Upper lobe of left lung (tissue), 6 donors: ENCODE data around the gene PTPRN2. TPM values are rescaled to one million over a fixed set of nuclear protein-coding genes. Genes with fewer than 3 reads are reported as not detected.

Experiments
- ATAC-seq, 2 donors: fragments of 200-7000 bp; cut with Tn5 transposase; one replicate each; pipeline ENCODE4 v1.9.1; 2022; ENCODE audit warnings: mild to moderate bottlenecking in 2 of 2, moderate library complexity in 2 of 2; ENCODE audit not compliant: low FRiP score in 2 of 2
- DNase-seq, 2 donors: peaks; one replicate each; pipeline ENCODE4 v3.0.0-alpha.2; 2019 to 2020
- H3K27ac ChIP-seq, 4 donors: fragments of 200-600 bp; sonication (generic); one replicate each; pipeline ENCODE4 v1.5.1; 2016 to 2019
- H3K27me3 ChIP-seq, 4 donors: fragments of 200-600 bp; sonication (generic); one replicate each; pipeline ENCODE4 v1.5.1; 2017 to 2019
- H3K36me3 ChIP-seq, 4 donors: fragments of 200-600 bp; sonication (generic); one replicate each; pipeline ENCODE4 v1.5.1; 2016 to 2019
- H3K4me1 ChIP-seq, 4 donors: fragments of 200-600 bp; sonication (generic); one replicate each; pipeline ENCODE4 v1.5.1; 2018 to 2019
- H3K4me3 ChIP-seq, 4 donors: fragments of 200-600 bp; sonication (generic); one replicate each; pipeline ENCODE4 v1.5.1; 2017 to 2019; ENCODE audit warnings: mild to moderate bottlenecking in 2 of 4, moderate library complexity in 1 of 4
- H3K9me3 ChIP-seq, 4 donors: fragments of 200-600 bp; sonication (generic); one replicate each; pipeline ENCODE4 v1.5.1; 2018 to 2019
- CTCF ChIP-seq, 6 experiments: fragments of 450-650 bp in 4 of 6; fragments of 200-600 bp in 2 of 6; sonication (generic) in 2 of 6; IDR thresholded peaks; one replicate each; pipeline ENCODE4 v1.5.1; 2016 to 2019; ENCODE audit warnings: antibody characterized with exemption in 6 of 6
- EP300 ChIP-seq, 4 donors: sonication (generic); formaldehyde crosslinking; IDR thresholded peaks; one replicate each; pipeline ENCODE4 v1.5.1; 2017; ENCODE audit warnings: antibody characterized with exemption in 4 of 4, control low read depth in 2 of 4
- POLR2A ChIP-seq, 4 donors: fragments of 450-650 bp; IDR thresholded peaks; one replicate each; pipeline ENCODE4 v1.5.1; 2016 to 2017; ENCODE audit warnings: antibody characterized with exemption in 4 of 4, mild to moderate bottlenecking in 2 of 4
- POLR2AphosphoS5 ChIP-seq, 2 donors: sonication (generic); formaldehyde crosslinking; IDR thresholded peaks; one replicate each; pipeline ENCODE4 v1.5.1; 2017; ENCODE audit warnings: antibody characterized with exemption in 2 of 2
- WGBS, 2 donors: methylation state at CpG; one replicate each; pipeline ENCODE4 v1.1.5; 2017 to 2018; 5-methylcytosine and 5-hydroxymethylcytosine counted together
- total RNA-seq, 6 donors: library from RNA; depleted of rRNA in 4 of 6; stranded (reverse); fragments of >200 nt in 4 of 6; gene quantifications; one replicate each; pipeline versions ENCODE4 v1.1.0 to v1.2.1, GENCODE V29; 2016 to 2021
- donor health status: DM: no; HTN: no; CAD: no; lungs with moderate emphysema.
- donor health status: DM: no; HTN: yes; CAD: no; lungs with severe emphysema.

The PTPRN2 gene
- total RNA-seq, 6 donors from 2014 or later, result 3.3 to 7.9 (median 5.2) TPM

GRCh38 chr7:157634401-157635147 lies 953.0 kb downstream of the PTPRN2 start:
- H3K27ac ChIP-seq, result no peak overlapping the region
- ATAC-seq (peak in 1 of 2 donors; percentile 35), DNase-seq (no peak)
- H3K4me1 ChIP-seq, result no peaks in the 10 kb centered on the region
- 91 to 92% methylated on average over 24 of the region's 24 CpGs for WGBS, 2 donors
- H3K36me3 ChIP-seq, result no peaks in the 10 kb centered on the region
- H3K9me3 ChIP-seq, result peaks cover 0 to 1% (median 0%) of the 10 kb centered on the region in 4 donors
- H3K27me3 ChIP-seq, result no peaks in the 10 kb centered on the region
- no peak overlapping the region for H3K4me3 ChIP-seq
- TF ChIP-seq POLR2AphosphoS5 (IDR thresholded peaks at IDR 0.05), result no peak
- TF ChIP-seq CTCF (IDR thresholded peaks at IDR 0.05), result no peak

DNA sequence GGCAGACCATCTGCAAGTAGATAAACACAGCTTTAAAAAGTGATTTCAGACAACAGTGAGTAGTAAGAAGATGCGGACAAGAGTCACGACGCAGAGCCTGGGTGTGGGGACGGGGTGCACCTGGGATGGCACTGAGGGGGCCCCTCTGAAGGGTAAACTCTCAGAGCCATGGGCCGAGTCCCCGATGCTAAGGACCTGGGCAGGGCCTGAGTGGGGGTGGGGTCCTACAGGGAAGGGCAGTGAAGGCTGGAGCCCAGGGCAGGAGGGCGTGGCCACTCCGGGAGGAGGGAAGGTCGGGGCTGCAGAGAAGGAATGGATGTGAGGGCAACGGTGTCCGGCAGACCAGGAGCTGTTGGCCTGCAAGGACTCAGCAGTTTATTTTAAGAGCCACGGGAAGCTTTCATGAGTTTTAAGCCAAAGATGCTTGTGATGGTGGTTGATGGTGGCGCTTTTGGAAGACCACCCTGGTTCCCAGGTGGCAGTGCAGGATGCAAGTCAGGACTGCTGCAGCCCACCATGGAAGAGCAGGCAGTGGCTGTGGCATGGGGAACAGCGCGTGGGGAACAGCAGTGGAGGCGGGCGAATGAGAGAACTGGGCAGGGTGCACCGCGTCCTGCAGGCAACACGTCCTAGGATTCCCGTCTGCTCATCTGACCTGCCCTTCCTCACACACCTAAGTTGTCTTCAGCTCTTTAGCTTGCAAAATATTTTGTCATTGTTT lies 954.0 kb downstream of the PTPRN2 start:
- H3K27ac ChIP-seq, result no peak overlapping the region
- 78 to 86% methylated on average over 17 to 21 of the region's 21 CpGs for WGBS, 2 donors
- no peaks in the 10 kb centered on the region for H3K27me3 ChIP-seq
- peak in 1 of 2 donors; percentile 49 for DNase-seq
- no peak for TF ChIP-seq CTCF (IDR thresholded peaks at IDR 0.05)
- TF ChIP-seq POLR2AphosphoS5 (IDR thresholded peaks at IDR 0.05), result no peak
- TF ChIP-seq EP300 (IDR thresholded peaks at IDR 0.05), result no peak
- TF ChIP-seq POLR2A (IDR thresholded peaks at IDR 0.05), result no peak
- H3K4me1 ChIP-seq, result no peaks in the 10 kb centered on the region
- no peak overlapping the region for H3K4me3 ChIP-seq
- H3K9me3 ChIP-seq, result no peaks in the 10 kb centered on the region
- no peaks in the 10 kb centered on the region for H3K36me3 ChIP-seq
- ATAC-seq, result peak in 1 of 2 donors; percentile 55

DNA sequence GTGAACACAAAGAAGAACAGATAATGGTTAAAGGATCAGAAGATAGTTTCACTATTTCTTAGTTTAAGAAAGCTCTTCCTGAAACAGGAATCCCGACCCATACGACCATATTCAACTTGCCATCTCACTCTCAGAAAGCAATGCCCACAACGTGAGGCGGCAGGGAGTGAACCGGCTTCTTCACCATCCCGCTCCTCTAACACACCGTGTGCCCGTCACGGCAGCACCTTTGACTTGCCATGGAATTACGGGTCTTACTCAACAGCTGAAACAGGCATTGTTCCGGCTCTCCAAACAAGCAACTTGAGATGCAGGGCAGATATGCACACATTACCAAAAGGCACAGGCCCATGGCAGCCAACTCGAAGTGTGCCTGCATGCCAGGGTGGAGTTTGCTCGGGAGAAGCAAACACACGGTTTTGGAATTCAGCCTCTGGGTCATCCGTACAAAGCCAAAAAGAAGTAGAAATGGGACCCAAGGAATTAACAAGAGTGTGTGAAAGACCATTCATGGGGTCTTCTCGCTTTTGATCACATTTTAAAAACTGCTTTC lies 957.2 kb downstream of the PTPRN2 start:
- Histone ChIP-seq H3K27me3 (no peaks in the 10 kb centered on the region), H3K27ac (no peak overlapping the region), H3K4me1 (no peaks in the 10 kb centered on the region), H3K9me3 (no peaks in the 10 kb centered on the region), H3K4me3 (no peak overlapping the region), H3K36me3 (no peaks in the 10 kb centered on the region)
- WGBS, 2 donors, result 77 to 78% methylated on average over 16 of the region's 16 CpGs
- no peak for TF ChIP-seq CTCF (IDR thresholded peaks at IDR 0.05)
- ATAC-seq, result no peak
- DNase-seq, result no peak

GRCh38 chr7:157628456-157628855 lies 959.2 kb downstream of the PTPRN2 start:
- no peaks in the 10 kb centered on the region for H3K36me3 ChIP-seq
- no peak for DNase-seq
- no peaks in the 10 kb centered on the region for H3K9me3 ChIP-seq
- no peak for ATAC-seq
- no peak overlapping the region for H3K4me3 ChIP-seq
- no peak overlapping the region for H3K27ac ChIP-seq
- H3K4me1 ChIP-seq, result no peaks in the 10 kb centered on the region
- TF ChIP-seq CTCF (IDR thresholded peaks at IDR 0.05) (no peak), EP300 (IDR thresholded peaks at IDR 0.05) (no peak), POLR2A (IDR thresholded peaks at IDR 0.05) (no peak), POLR2AphosphoS5 (IDR thresholded peaks at IDR 0.05) (no peak)
- H3K27me3 ChIP-seq, result no peaks in the 10 kb centered on the region
- WGBS, 2 donors, result 89 to 95% methylated on average over 9 to 12 of the region's 12 CpGs
